Large intestine (tissue), 3 donors: Measurements from ENCODE around the gene FBXO24. TPM values are rescaled to one million over a fixed set of nuclear protein-coding genes. Genes with fewer than 3 reads are reported as not detected.

Source experiments
- DNase-seq, 2 donors: peaks; one replicate each; pipeline versions ENCODE4 v3.0.0 to v3.0.0-alpha.2; 2013
- H3K27ac ChIP-seq: one replicate; pipeline ENCODE4 v1.5.1; 2013; ENCODE audit warnings: low read length
- H3K27me3 ChIP-seq: 2 replicates; pipeline ENCODE4 v1.6.1; 2013; ENCODE audit warnings: low read length; ENCODE audit not compliant: control insufficient read depth, insufficient read depth
- H3K36me3 ChIP-seq: 2 replicates; pipeline ENCODE4 v1.6.1; 2013; ENCODE audit warnings: low read length; ENCODE audit not compliant: control insufficient read depth, insufficient read depth
- H3K4me1 ChIP-seq: one replicate; pipeline ENCODE4 v1.6.1; 2013; ENCODE audit warnings: low read length; ENCODE audit not compliant: control insufficient read depth, insufficient read depth
- H3K4me3 ChIP-seq: one replicate; pipeline ENCODE4 v1.5.1; 2013; ENCODE audit warnings: low read length
- H3K9me3 ChIP-seq: one replicate; pipeline ENCODE4 v1.6.1; 2013; ENCODE audit warnings: mild to moderate bottlenecking, low read depth, low read length, moderate library complexity; ENCODE audit not compliant: control insufficient read depth
- WGBS: methylation state at CpG from one replicate; pipeline ENCODE4 v1.1.5; 2013; ENCODE audit warnings: low lambda C conversion rate; ENCODE audit not compliant: insufficient coverage; 5-methylcytosine and 5-hydroxymethylcytosine counted together
- polyA plus RNA-seq: library from polyadenylated mRNA; unstranded; fragments of 120-200 nt; gene quantifications from one replicate; pipeline ENCODE4 v1.2.1, GENCODE V29; 2013

FBXO24 gene
- polyA plus RNA-seq, 1 donor, result 0.88 TPM

- no CpG with 5 or more reads among the region's 10 CpGs for WGBS
- peak; percentile 46 to 64 for DNase-seq
- no peaks in the 10 kb centered on the region for H3K9me3 ChIP-seq
- no peak within 1 kb of the TSS for H3K4me3 ChIP-seq
- peaks cover 15% of the 10 kb centered on the region for H3K4me1 ChIP-seq
- H3K27ac ChIP-seq, result no peak within 1 kb of the TSS
- no peaks in the 10 kb centered on the region for H3K36me3 ChIP-seq
- H3K27me3 ChIP-seq, result peaks cover 5% of the 10 kb centered on the region
Measured at GRCh38 chr7:100641463-100641859, 55.3 kb downstream of the FBXO24 start, which contains the start of gene TFR2. Gene TFR2, minus strand, starts transcription at chr7:100641552. Its CDS starts 43 bp downstream, at chr7:100641509.

- Histone ChIP-seq H3K27me3 (peaks cover 5% of the 10 kb centered on the region), H3K9me3 (no peaks in the 10 kb centered on the region), H3K4me1 (peaks cover 15% of the 10 kb centered on the region), H3K4me3 (no peak overlapping the region), H3K36me3 (no peaks in the 10 kb centered on the region), H3K27ac (no peak overlapping the region)
- DNase-seq, result peak in 1 of 2 donors; percentile 25
- WGBS, result 60% methylated on average over 1 of the region's 10 CpGs
Measured at GRCh38 chr7:100641860-100642533, 55.9 kb downstream of the FBXO24 start.

- Histone ChIP-seq H3K36me3 (no peaks in the 10 kb centered on the region), H3K4me1 (peaks cover 15% of the 10 kb centered on the region), H3K9me3 (no peaks in the 10 kb centered on the region), H3K4me3 (no peak overlapping the region), H3K27ac (no peak overlapping the region), H3K27me3 (peaks cover 7% of the 10 kb centered on the region)
- peak in 1 of 2 donors; percentile 57 for DNase-seq
- WGBS, result no CpG with 5 or more reads among the region's 11 CpGs
Measured at GRCh38 chr7:100642534-100642907, 56.4 kb downstream of the FBXO24 start.

GRCh38 chr7:100649826-100650565 lies 63.9 kb downstream of the FBXO24 start:
- no peak for DNase-seq
- 100% methylated on average over 1 of the region's 15 CpGs for WGBS
- H3K9me3 ChIP-seq, result no peaks in the 10 kb centered on the region

More at GRCh38 chr7:100649826-100650565, 63.9 kb downstream of the FBXO24 start:
- no peak overlapping the region for H3K4me3 ChIP-seq
- no peaks in the 10 kb centered on the region for H3K36me3 ChIP-seq
- H3K27ac ChIP-seq, result no peak overlapping the region
- H3K4me1 ChIP-seq, result no peaks in the 10 kb centered on the region
- H3K27me3 ChIP-seq, result peaks cover 14% of the 10 kb centered on the region

Other genes starting within 250 kb of the FBXO24 start
- 64.8 TPM for gene PILRB, start 228.2 kb upstream of the FBXO24 start, polyA plus RNA-seq
- gene PILRA, start 212.8 kb upstream of the FBXO24 start, polyA plus RNA-seq, result 5.8 TPM
- gene ZCWPW1, start 157.6 kb upstream of the FBXO24 start, polyA plus RNA-seq, result 4.8 TPM
- gene MEPCE, start 156.5 kb upstream of the FBXO24 start, polyA plus RNA-seq, result 37.6 TPM
- 29.7 TPM for gene PPP1R35, start 149.8 kb upstream of the FBXO24 start, polyA plus RNA-seq
- gene SPACDR, start 122.1 kb upstream of the FBXO24 start, polyA plus RNA-seq, result 1.4 TPM
- gene TSC22D4, start 107.1 kb upstream of the FBXO24 start, polyA plus RNA-seq, result 56.8 TPM
- gene NYAP1, start 102.4 kb upstream of the FBXO24 start, polyA plus RNA-seq, result 3.5 TPM
- gene AGFG2, start 47.1 kb upstream of the FBXO24 start, polyA plus RNA-seq, result 18.6 TPM
- 7.9 TPM for gene SAP25, start 12.4 kb upstream of the FBXO24 start, polyA plus RNA-seq
- 40.0 TPM for gene LRCH4, start 199 bp upstream of the FBXO24 start, polyA plus RNA-seq
- gene PCOLCE, start 16.0 kb downstream of the FBXO24 start, polyA plus RNA-seq, result 51.4 TPM
- gene MOSPD3, start 26.2 kb downstream of the FBXO24 start, polyA plus RNA-seq, result 13.7 TPM
- 2.7 TPM for gene TFR2, start 55.2 kb downstream of the FBXO24 start, polyA plus RNA-seq
- 2.9 TPM for gene ACTL6B, start 70.1 kb downstream of the FBXO24 start, polyA plus RNA-seq
- gene GNB2, start 87.4 kb downstream of the FBXO24 start, polyA plus RNA-seq, result 193 TPM
- 47.6 TPM for gene GIGYF1, start 107.9 kb downstream of the FBXO24 start, polyA plus RNA-seq
- 28.7 TPM for gene POP7, start 119.8 kb downstream of the FBXO24 start, polyA plus RNA-seq
- gene EPO, start 134.1 kb downstream of the FBXO24 start, polyA plus RNA-seq, result 0.19 TPM
- gene ZAN, start 147.3 kb downstream of the FBXO24 start, polyA plus RNA-seq, result 0.04 TPM
- 30.4 TPM for gene EPHB4, start 241.2 kb downstream of the FBXO24 start, polyA plus RNA-seq